K562 (cell line): ENCODE measurements around the gene MYL6B. TPM values are rescaled to one million over a fixed set of nuclear protein-coding genes. Genes with fewer than 3 reads are reported as not detected.

Experiments
- BRD9 ChIP-seq: fragments of 450-650 bp; IDR thresholded peaks from 2 replicates; pipeline ENCODE4 v1.6.1; 2018; ENCODE audit warnings: low read depth; ENCODE audit not compliant: partially characterized antibody
- CC2D1A ChIP-seq: fragments of 450-650 bp; IDR thresholded peaks from 2 replicates; pipeline ENCODE4 v1.6.1; 2017; ENCODE audit warnings: mild to moderate bottlenecking
- CHD2 ChIP-seq: IDR thresholded peaks from 2 replicates; pipeline ENCODE4 v1.6.1; 2011; ENCODE audit warnings: low read depth, low read length
- GATAD2B ChIP-seq: fragments of 450-650 bp; IDR thresholded peaks from 2 replicates; pipeline ENCODE4 v1.6.1; 2017; ENCODE audit warnings: mild to moderate bottlenecking, borderline replicate concordance
- HDAC8 ChIP-seq: fragments of 450-650 bp; IDR thresholded peaks from 2 replicates; pipeline ENCODE4 v1.6.1; 2016; ENCODE audit warnings: mild to moderate bottlenecking, missing genetic modification characterization, moderate library complexity, missing compliant biosample characterization
- KLF16 ChIP-seq: IDR thresholded peaks from 2 replicates; pipeline ENCODE4 v1.6.1; 2016; ENCODE audit warnings: antibody characterized with exemption
- LARP7 ChIP-seq: fragments of 450-650 bp; IDR thresholded peaks from 2 replicates; pipeline ENCODE4 v1.6.1; 2016
- MEIS2 ChIP-seq: fragments of 450-650 bp; IDR thresholded peaks from 2 replicates; pipeline ENCODE4 v1.6.1; 2014; ENCODE audit warnings: mild to moderate bottlenecking; ENCODE audit not compliant: partially characterized antibody
- MTA2 ChIP-seq: fragments of 450-650 bp; IDR thresholded peaks from 2 replicates; pipeline ENCODE4 v1.6.1; 2016; ENCODE audit warnings: low read depth
- NR2F6 ChIP-seq: fragments of 450-650 bp; formaldehyde crosslinking; IDR thresholded peaks from 2 replicates; pipeline ENCODE4 v1.4.0; 2020; ENCODE audit warnings: mild to moderate bottlenecking
- PTRF ChIP-seq: fragments of 450-650 bp; IDR thresholded peaks from 2 replicates; pipeline ENCODE4 v1.6.1; 2016; ENCODE audit warnings: mild to moderate bottlenecking, missing genetic modification characterization, missing compliant biosample characterization
- SRSF9 ChIP-seq: fragments of 200-400 bp; formaldehyde crosslinking; IDR thresholded peaks from 2 replicates; pipeline ENCODE4 v1.6.1; 2017; ENCODE audit warnings: low read depth, low read length, borderline replicate concordance
- TBL1XR1 ChIP-seq, 2 experiments: IDR thresholded peaks; 2 replicates each; pipeline ENCODE4 v1.6.1; 2012; ENCODE audit warnings: improper control_type of control experiment in 2 of 2, low read length in 2 of 2, mild to moderate bottlenecking in 1 of 2
- ZC3H8 ChIP-seq: fragments of 450-650 bp; IDR thresholded peaks from 2 replicates; pipeline ENCODE4 v1.6.1; 2017
- ZFP36 ChIP-seq: fragments of 150-350 bp; IDR thresholded peaks from 2 replicates; pipeline ENCODE4 v1.6.1; 2018; ENCODE audit warnings: low read length, low read depth; ENCODE audit not compliant: partially characterized antibody
- ZNF740 ChIP-seq, 3 experiments: fragments of 200-800 bp in 1 of 3; sonication (Bioruptor generic) in 1 of 3; sonication (generic) in 1 of 3; formaldehyde crosslinking in 1 of 3; IDR thresholded peaks; 2 replicates each; pipeline versions ENCODE4 v1.6.1 to v1.8.0; 2016 to 2022; ENCODE audit warnings: mild to moderate bottlenecking in 2 of 3, missing compliant biosample characterization in 2 of 3, missing genetic modification characterization in 2 of 3, missing genetic modification reagents in 1 of 3
- ZNF766 ChIP-seq: fragments of 200-800 bp; sonication (Bioruptor generic); conservative IDR thresholded peaks from 2 replicates; pipeline ENCODE4 v1.6.1; 2016; ENCODE audit warnings: missing genetic modification characterization, missing compliant biosample characterization
- polyA plus RNA-seq, 8 experiments: library from polyadenylated mRNA; depleted of rRNA in 4 of 8; stranded (reverse) in 5 of 8; unstranded in 3 of 8; fragments of >200 nt; fragmentation: Nextera tagmentation in 2 of 8; fragmentation: Illumina TruSeq in 1 of 8; extraction: Ambion mirVana in 2 of 8; extraction: Trizol in 1 of 8; gene quantifications; 2 replicates each; pipeline versions ENCODE4 v1.2.1 to v1.2.3, GENCODE V29; 2011 to 2014; ENCODE audit warnings: inconsistent platforms in 1 of 8, missing spikeins in 1 of 8
- total RNA-seq, 7 experiments: library from RNA; depleted of rRNA in 6 of 7; stranded (reverse); fragments of >200 nt in 6 of 7; fragmentation: Illumina TruSeq in 2 of 7; extraction: Trizol in 2 of 7; gene quantifications; 2 replicates each; pipeline versions ENCODE4 v1.2.1 to v1.2.3, GENCODE V29; 2011 to 2021; ENCODE audit warnings: low replicate concordance in 1 of 7
- TF ChIP-seq, protein P1 (sequence below): fragments of 250-450 bp; sonication (Bioruptor Pico); IDR thresholded peaks from 2 replicates; pipeline ENCODE4 v1.4.0; 2020
- TF ChIP-seq, protein P2 (sequence below): sonication (generic); formaldehyde crosslinking; IDR thresholded peaks from 2 replicates; pipeline ENCODE4 v1.8.1; 2023; ENCODE audit warnings: mild to moderate bottlenecking, missing genetic modification reagents
- TF ChIP-seq, protein P3 (sequence below): fragments of 450-650 bp; formaldehyde crosslinking; conservative IDR thresholded peaks from 2 replicates; pipeline ENCODE4 v1.4.0; 2022; ENCODE audit warnings: mild to moderate bottlenecking, missing genetic modification characterization

Gene MYL6B
- total and polyA plus RNA-seq, 9 of the 15 experiments (the other 6 are each of a cell fraction or from before 2014, with no cell fraction given), result 42.8 to 77.3 (median 68.6) TPM

DNA sequence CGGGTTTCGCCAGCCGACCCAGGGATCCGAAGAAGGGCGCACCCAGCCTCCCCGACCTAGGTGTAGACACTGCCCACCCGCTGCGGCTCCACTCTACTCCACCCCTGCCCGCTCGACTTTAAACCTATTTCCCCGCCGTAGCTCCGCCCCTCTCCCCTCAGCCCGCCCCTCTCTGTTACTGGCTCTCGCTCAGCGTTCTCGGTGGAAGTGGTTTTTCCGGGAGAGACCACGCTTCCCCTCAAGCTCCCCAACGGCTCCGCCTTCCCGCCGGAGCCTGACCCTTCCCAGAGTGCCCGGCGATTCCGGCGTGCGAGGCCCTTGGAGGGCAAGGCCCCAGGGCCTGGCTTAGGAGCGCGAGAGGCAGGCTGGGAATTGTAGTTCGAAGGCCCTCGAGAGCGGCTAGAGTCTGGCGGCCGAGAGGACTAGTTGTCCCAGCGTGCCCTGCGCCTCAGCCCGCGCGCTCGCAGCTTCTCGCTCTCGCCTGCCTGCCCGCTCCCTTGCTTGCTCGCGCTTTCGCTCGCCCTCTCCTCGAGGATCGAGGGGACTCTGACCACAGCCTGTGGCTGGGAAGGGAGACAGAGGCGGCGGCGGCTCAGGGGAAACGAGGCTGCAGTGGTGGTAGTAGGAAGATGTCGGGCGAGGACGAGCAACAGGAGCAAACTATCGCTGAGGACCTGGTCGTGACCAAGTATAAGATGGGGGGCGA is 48.1 kb upstream of the MYL6B start, which contains the start of gene PA2G4 (continued):
- TF ChIP-seq, protein P1, sequence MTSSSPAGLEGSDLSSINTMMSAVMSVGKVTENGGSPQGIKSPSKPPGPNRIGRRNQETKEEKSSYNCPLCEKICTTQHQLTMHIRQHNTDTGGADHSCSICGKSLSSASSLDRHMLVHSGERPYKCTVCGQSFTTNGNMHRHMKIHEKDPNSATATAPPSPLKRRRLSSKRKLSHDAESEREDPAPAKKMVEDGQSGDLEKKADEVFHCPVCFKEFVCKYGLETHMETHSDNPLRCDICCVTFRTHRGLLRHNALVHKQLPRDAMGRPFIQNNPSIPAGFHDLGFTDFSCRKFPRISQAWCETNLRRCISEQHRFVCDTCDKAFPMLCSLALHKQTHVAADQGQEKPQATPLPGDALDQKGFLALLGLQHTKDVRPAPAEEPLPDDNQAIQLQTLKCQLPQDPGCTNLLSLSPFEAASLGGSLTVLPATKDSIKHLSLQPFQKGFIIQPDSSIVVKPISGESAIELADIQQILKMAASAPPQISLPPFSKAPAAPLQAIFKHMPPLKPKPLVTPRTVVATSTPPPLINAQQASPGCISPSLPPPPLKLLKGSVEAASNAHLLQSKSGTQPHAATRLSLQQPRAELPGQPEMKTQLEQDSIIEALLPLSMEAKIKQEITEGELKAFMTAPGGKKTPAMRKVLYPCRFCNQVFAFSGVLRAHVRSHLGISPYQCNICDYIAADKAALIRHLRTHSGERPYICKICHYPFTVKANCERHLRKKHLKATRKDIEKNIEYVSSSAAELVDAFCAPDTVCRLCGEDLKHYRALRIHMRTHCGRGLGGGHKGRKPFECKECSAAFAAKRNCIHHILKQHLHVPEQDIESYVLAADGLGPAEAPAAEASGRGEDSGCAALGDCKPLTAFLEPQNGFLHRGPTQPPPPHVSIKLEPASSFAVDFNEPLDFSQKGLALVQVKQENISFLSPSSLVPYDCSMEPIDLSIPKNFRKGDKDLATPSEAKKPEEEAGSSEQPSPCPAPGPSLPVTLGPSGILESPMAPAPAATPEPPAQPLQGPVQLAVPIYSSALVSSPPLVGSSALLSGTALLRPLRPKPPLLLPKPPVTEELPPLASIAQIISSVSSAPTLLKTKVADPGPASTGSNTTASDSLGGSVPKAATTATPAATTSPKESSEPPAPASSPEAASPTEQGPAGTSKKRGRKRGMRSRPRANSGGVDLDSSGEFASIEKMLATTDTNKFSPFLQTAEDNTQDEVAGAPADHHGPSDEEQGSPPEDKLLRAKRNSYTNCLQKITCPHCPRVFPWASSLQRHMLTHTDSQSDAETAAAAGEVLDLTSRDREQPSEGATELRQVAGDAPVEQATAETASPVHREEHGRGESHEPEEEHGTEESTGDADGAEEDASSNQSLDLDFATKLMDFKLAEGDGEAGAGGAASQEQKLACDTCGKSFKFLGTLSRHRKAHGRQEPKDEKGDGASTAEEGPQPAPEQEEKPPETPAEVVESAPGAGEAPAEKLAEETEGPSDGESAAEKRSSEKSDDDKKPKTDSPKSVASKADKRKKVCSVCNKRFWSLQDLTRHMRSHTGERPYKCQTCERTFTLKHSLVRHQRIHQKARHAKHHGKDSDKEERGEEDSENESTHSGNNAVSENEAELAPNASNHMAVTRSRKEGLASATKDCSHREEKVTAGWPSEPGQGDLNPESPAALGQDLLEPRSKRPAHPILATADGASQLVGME (CRISPR knock-in tag), result no peak
- TF ChIP-seq ZC3H8 (no peak), LARP7 (no peak; the same call in 1 of the 2 replicates), ZNF740 (CRISPR knock-in tag; IDR thresholded peaks at IDR 0.05) (no peak), ZNF740 (tag; IDR thresholded peaks at IDR 0.05) (no peak), KLF16 (no peak), ZNF766 (CRISPR knock-in tag) (peak; percentile 92), CC2D1A (peak; percentile 91; the same call in 1 of the 2 replicates), PTRF (tag) (no peak), BRD9 (peak; percentile 27), GATAD2B (no peak), SRSF9 (no peak), MTA2 (no peak), CHD2 (peak; percentile 92), NR2F6 (CRISPR knock-in tag) (no peak), HDAC8 (tag) (peak; percentile 7; the same call in 1 of the 2 replicates), ZFP36 (no peak), MEIS2 (no peak), TBL1XR1 (IDR thresholded peaks at IDR 0.05; ENCODE audit: low read length in 2 of 2) (peak in 1 of 2 experiments; percentile 20; a peak in 1 of 4 replicates)
- TF ChIP-seq, protein P2, sequence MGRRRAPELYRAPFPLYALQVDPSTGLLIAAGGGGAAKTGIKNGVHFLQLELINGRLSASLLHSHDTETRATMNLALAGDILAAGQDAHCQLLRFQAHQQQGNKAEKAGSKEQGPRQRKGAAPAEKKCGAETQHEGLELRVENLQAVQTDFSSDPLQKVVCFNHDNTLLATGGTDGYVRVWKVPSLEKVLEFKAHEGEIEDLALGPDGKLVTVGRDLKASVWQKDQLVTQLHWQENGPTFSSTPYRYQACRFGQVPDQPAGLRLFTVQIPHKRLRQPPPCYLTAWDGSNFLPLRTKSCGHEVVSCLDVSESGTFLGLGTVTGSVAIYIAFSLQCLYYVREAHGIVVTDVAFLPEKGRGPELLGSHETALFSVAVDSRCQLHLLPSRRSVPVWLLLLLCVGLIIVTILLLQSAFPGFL (CRISPR knock-in tag), result 0 out of 2 replicates have a peak, but pooled peaks have one; percentile 38
- TF ChIP-seq, protein P3, sequence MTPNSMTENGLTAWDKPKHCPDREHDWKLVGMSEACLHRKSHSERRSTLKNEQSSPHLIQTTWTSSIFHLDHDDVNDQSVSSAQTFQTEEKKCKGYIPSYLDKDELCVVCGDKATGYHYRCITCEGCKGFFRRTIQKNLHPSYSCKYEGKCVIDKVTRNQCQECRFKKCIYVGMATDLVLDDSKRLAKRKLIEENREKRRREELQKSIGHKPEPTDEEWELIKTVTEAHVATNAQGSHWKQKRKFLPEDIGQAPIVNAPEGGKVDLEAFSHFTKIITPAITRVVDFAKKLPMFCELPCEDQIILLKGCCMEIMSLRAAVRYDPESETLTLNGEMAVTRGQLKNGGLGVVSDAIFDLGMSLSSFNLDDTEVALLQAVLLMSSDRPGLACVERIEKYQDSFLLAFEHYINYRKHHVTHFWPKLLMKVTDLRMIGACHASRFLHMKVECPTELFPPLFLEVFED (CRISPR knock-in tag), result no peak
